ENCODE data around the gene FDX2.

FDX2 gene

GRCh38 chr19:10289836-10290356 is 25.9 kb downstream of the FDX2 start, which contains the start of gene ICAM5:
Gene ICAM5 (plus strand): TSS chr19:10289952. CDS start chr19:10290044, 92 bp downstream.
- Mint-ChIP-seq H3K4me3 (peak within 1 kb of the TSS; percentile 75), H3K9me3 (no peaks in the 10 kb centered on the region), H3K27ac (peak within 1 kb of the TSS; percentile 61), H3K4me1 (peaks cover 30% of the 10 kb centered on the region), H3K27me3 (ENCODE audit: low read depth, poor library complexity) (peaks cover 100% of the 10 kb centered on the region), H3K36me3 (ENCODE audit: low read depth) (peaks cover 5% of the 10 kb centered on the region)
- DNase-seq = peak; percentile 56
- TF ChIP-seq CTCF (IDR thresholded peaks at IDR 0.05) = no peak

- Mint-ChIP-seq H3K36me3 (ENCODE audit: low read depth) (peaks cover 7% of the 10 kb centered on the region), H3K4me3 (peak overlapping the region; percentile 75), H3K4me1 (peaks cover 30% of the 10 kb centered on the region), H3K27me3 (ENCODE audit: low read depth, poor library complexity) (peaks cover 95% of the 10 kb centered on the region), H3K27ac (no peak overlapping the region), H3K9me3 (no peaks in the 10 kb centered on the region)
- DNase-seq = peak; percentile 63
- TF ChIP-seq CTCF (IDR thresholded peaks at IDR 0.05) = no peak
Measured at GRCh38 chr19:10289167-10289835, 26.5 kb downstream of the FDX2 start.

DNA sequence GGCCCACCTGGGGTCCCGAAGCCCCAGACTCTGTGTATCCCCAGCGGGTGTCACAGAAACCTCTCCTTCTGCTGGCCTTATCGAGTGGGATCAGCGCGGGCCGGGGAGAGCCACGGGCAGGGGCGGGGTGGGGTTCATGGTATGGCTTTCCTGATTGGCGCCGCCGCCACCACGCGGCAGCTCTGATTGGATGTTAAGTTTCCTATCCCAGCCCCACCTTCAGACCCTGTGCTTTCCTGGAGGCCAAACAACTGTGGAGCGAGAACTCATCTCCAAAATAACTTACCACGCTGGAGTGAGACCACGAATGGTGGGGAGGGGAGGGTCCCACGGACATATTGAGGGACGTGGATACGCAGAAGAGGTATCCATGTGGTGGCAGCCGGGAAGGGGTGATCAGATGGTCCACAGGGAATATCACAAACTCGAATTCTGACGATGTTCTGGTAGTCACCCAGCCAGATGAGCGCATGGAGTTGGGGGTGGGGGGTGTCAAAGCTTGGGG is 27.1 kb downstream of the FDX2 start:
- DNase-seq = peak; percentile 75
- no peak for TF ChIP-seq CTCF (IDR thresholded peaks at IDR 0.05)
- peaks cover 90% of the 10 kb centered on the region for H3K27me3 Mint-ChIP-seq (ENCODE audit: low read depth, poor library complexity)

DNA sequence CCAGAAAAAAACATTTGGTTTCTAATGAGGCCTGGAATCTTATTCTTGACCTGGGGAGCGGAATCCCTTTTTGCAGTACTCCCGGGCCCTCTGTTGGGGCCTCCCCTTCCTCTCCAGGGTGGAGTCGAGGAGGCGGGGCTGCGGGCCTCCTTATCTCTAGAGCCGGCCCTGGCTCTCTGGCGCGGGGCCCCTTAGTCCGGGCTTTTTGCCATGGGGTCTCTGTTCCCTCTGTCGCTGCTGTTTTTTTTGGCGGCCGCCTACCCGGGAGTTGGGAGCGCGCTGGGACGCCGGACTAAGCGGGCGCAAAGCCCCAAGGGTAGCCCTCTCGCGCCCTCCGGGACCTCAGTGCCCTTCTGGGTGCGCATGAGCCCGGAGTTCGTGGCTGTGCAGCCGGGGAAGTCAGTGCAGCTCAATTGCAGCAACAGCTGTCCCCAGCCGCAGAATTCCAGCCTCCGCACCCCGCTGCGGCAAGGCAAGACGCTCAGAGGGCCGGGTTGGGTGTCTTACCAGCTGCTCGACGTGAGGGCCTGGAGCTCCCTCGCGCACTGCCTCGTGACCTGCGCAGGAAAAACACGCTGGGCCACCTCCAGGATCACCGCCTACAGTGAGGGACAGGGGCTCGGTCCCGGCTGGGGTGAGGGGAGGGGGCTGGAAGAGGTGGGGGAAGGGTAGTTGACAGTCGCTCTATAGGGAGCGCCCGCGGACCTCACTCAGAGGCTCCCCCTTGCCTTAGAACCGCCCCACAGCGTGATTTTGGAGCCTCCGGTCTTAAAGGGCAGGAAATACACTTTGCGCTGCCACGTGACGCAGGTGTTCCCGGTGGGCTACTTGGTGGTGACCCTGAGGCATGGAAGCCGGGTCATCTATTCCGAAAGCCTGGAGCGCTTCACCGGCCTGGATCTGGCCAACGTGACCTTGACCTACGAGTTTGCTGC is 28.7 kb downstream of the FDX2 start, which contains the start of gene ICAM4:
ICAM4 (plus strand) TSS at position 153 of the 935 bp plus-strand sequence; CDS start at position 211, 58 bp downstream.
- DNase-seq = peak; percentile 40
- peaks cover 73% of the 10 kb centered on the region for H3K27me3 Mint-ChIP-seq (ENCODE audit: low read depth, poor library complexity)
- H3K36me3 Mint-ChIP-seq (ENCODE audit: low read depth) = peaks cover 7% of the 10 kb centered on the region
- H3K4me3 Mint-ChIP-seq = no peak within 1 kb of the TSS
- H3K27ac Mint-ChIP-seq = peak within 1 kb of the TSS; percentile 59
- H3K4me1 Mint-ChIP-seq = peaks cover 29% of the 10 kb centered on the region
- no peak for TF ChIP-seq CTCF (IDR thresholded peaks at IDR 0.05)
- H3K9me3 Mint-ChIP-seq = no peaks in the 10 kb centered on the region

More for the DNA sequence above, 27.1 kb downstream of the FDX2 start:
- peaks cover 7% of the 10 kb centered on the region for H3K36me3 Mint-ChIP-seq (ENCODE audit: low read depth)
- H3K9me3 Mint-ChIP-seq = no peaks in the 10 kb centered on the region
- peaks cover 30% of the 10 kb centered on the region for H3K4me1 Mint-ChIP-seq
- peak overlapping the region; percentile 75 for H3K4me3 Mint-ChIP-seq
- H3K27ac Mint-ChIP-seq = peak overlapping the region; percentile 61

DNA sequence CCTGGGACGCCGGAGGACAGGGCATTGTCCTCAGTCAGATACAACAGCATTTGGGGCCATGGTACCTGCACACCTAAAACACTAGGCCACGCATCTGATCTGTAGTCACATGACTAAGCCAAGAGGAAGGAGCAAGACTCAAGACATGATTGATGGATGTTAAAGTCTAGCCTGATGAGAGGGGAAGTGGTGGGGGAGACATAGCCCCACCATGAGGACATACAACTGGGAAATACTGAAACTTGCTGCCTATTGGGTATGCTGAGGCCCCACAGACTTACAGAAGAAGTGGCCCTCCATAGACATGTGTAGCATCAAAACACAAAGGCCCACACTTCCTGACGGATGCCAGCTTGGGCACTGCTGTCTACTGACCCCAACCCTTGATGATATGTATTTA is 30.4 kb downstream of the FDX2 start:
- no peak for TF ChIP-seq CTCF (IDR thresholded peaks at IDR 0.05)
- peaks cover 62% of the 10 kb centered on the region for H3K27me3 Mint-ChIP-seq (ENCODE audit: low read depth, poor library complexity)
- H3K27ac Mint-ChIP-seq = no peak overlapping the region
- no peak for DNase-seq
- no peak overlapping the region for H3K4me3 Mint-ChIP-seq
- H3K36me3 Mint-ChIP-seq (ENCODE audit: low read depth) = peaks cover 7% of the 10 kb centered on the region
- no peaks in the 10 kb centered on the region for H3K9me3 Mint-ChIP-seq
- peaks cover 20% of the 10 kb centered on the region for H3K4me1 Mint-ChIP-seq

All from nephron progenitor cell (in vitro differentiated cells).